Mesendoderm (in vitro differentiated cells): Measurements from ENCODE around the gene MRTFA.

ENCODE experiments used
- DNase-seq: peaks from one replicate; pipeline ENCODE4 v3.0.0; 2013
- H2AK5ac ChIP-seq: 2 replicates; pipeline ENCODE4 v1.6.1; 2013; ENCODE audit warnings: low read length, inconsistent platforms
- H2BK120ac ChIP-seq: 2 replicates; pipeline ENCODE4 v1.6.1; 2013; ENCODE audit warnings: low read depth, mild to moderate bottlenecking, low read length, moderate library complexity, mixed read lengths
- H2BK15ac ChIP-seq: replicated peaks from 2 replicates; pipeline ENCODE4 v1.6.1; 2013; ENCODE audit warnings: low read depth, mild to moderate bottlenecking, moderate library complexity
- H2BK5ac ChIP-seq: 2 replicates; pipeline ENCODE4 v1.6.1; 2013; ENCODE audit warnings: low read length, inconsistent platforms
- H3K18ac ChIP-seq: 2 replicates; pipeline ENCODE4 v1.6.1; 2013; ENCODE audit warnings: mild to moderate bottlenecking, low read length, mixed read lengths
- H3K23ac ChIP-seq: one replicate; pipeline ENCODE4 v1.6.1; 2013; ENCODE audit warnings: low read length
- H3K27ac ChIP-seq: 2 replicates; pipeline ENCODE4 v1.5.1; 2013; ENCODE audit warnings: low read depth, mild to moderate bottlenecking, inconsistent platforms, low read length, moderate library complexity
- H3K27me3 ChIP-seq: 2 replicates; pipeline ENCODE4 v1.6.1; 2013; ENCODE audit warnings: low read length, control low read depth, mild to moderate bottlenecking, inconsistent platforms; ENCODE audit not compliant: insufficient read depth, poor library complexity
- H3K36me3 ChIP-seq: 2 replicates; pipeline ENCODE4 v1.6.1; 2013; ENCODE audit warnings: low read length, inconsistent platforms; ENCODE audit not compliant: control insufficient read depth, insufficient read depth
- H3K4ac ChIP-seq: one replicate; pipeline ENCODE4 v1.6.1; 2013; ENCODE audit warnings: low read depth, mild to moderate bottlenecking, low read length, moderate library complexity
- H3K4me1 ChIP-seq: 2 replicates; pipeline ENCODE4 v1.6.1; 2013; ENCODE audit warnings: low read depth, low read length, inconsistent platforms; ENCODE audit not compliant: control insufficient read depth
- H3K4me2 ChIP-seq: 2 replicates; pipeline ENCODE4 v1.6.1; 2013; ENCODE audit warnings: low read length
- H3K4me3 ChIP-seq: 2 replicates; pipeline ENCODE4 v1.5.1; 2013; ENCODE audit warnings: mild to moderate bottlenecking, low read length
- H3K56ac ChIP-seq: one replicate; pipeline ENCODE4 v1.6.1; 2013; ENCODE audit warnings: low read length
- H3K79me1 ChIP-seq: 2 replicates; pipeline ENCODE4 v1.6.1; 2013; ENCODE audit warnings: low read length, inconsistent platforms
- H3K79me2 ChIP-seq: 2 replicates; pipeline ENCODE4 v1.6.1; 2013; ENCODE audit warnings: mild to moderate bottlenecking, low read length; ENCODE audit not compliant: control insufficient read depth, insufficient read depth
- H3K9ac ChIP-seq: 2 replicates; pipeline ENCODE4 v1.6.1; 2013; ENCODE audit warnings: low read length, inconsistent platforms
- H4K5ac ChIP-seq: one replicate; pipeline ENCODE4 v1.6.1; 2013; ENCODE audit warnings: low read length
- H4K8ac ChIP-seq: one replicate; pipeline ENCODE4 v1.6.1; 2013; ENCODE audit warnings: low read depth, mild to moderate bottlenecking, control low read depth, low read length, moderate library complexity
- WGBS: extraction: QIAGEN DNeasy Blood & Tissue Kit; methylation state at CpG from one replicate; pipeline ENCODE4 v1.1.7; 2013; ENCODE audit warnings: low lambda C conversion rate, missing lambda C conversion rate; ENCODE audit not compliant: insufficient coverage; ENCODE audit errors: extremely low coverage; 5-methylcytosine and 5-hydroxymethylcytosine counted together

Gene MRTFA

DNA sequence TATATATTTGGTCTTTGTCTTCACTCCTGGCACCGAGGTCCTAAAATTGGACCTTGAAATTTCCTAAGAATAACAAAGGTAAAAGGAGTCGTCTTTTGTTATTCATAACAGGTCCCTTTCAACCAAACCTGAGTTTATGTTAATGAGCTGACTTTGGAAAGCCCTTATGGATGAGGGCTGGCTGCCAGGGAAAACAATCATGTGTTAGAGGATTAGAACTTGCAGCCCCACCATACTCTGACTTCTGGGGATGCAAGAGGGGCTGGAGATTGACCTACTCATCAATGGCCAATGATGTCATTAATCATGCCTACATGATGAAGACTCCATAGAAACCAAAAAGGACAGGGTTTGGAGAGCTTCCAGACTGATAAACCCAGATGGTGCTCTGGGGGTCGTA is 118.9 kb downstream of the MRTFA start:
- Histone ChIP-seq H3K27me3 (no peaks in the 10 kb centered on the region), H3K23ac (no peak overlapping the region), H3K56ac (no peak overlapping the region), H3K79me2 (no peaks in the 10 kb centered on the region), H3K79me1 (peaks cover 3% of the 10 kb centered on the region), H3K4me3 (no peak overlapping the region), H2AK5ac (no peak overlapping the region), H4K8ac (no peak overlapping the region), H3K18ac (no peak overlapping the region), H3K4me1 (peaks cover 2% of the 10 kb centered on the region), H3K9ac (no peak overlapping the region), H4K5ac (no peak overlapping the region), H2BK15ac (no peak overlapping the region), H3K4ac (no peak overlapping the region), H3K36me3 (no peaks in the 10 kb centered on the region), H3K4me2 (no peak overlapping the region), H2BK5ac (no peak overlapping the region), H2BK120ac (no peak overlapping the region), H3K27ac (no peak overlapping the region)
- no CpG with 5 or more reads among the region's 3 CpGs for WGBS
- DNase-seq: no peak

DNA sequence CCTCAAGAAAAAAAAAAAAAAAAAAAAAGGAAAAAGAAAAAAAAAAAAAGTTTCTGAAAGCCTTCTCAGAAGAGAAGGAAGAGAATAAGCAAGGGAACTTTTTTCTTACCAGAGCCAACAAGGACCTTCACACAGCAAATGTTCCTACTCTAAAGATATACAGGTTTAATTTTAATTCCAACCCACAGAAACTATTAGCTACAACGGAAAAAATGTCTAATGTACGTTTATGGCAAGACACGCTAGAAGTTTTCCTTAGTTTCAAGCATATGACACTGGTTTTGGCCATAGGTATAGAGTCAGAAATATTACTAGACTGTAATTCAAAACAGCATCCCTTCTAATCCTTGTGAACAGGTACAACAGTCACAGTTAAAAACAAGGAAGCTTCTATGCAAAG is 120.1 kb downstream of the MRTFA start:
- Histone ChIP-seq H3K23ac (no peak overlapping the region), H2BK120ac (no peak overlapping the region), H3K27me3 (no peaks in the 10 kb centered on the region), H2AK5ac (no peak overlapping the region), H3K4me1 (peaks cover 2% of the 10 kb centered on the region), H3K18ac (no peak overlapping the region), H3K4me2 (no peak overlapping the region), H2BK15ac (no peak overlapping the region), H3K9ac (no peak overlapping the region), H2BK5ac (no peak overlapping the region), H3K36me3 (no peaks in the 10 kb centered on the region), H3K56ac (no peak overlapping the region), H3K4me3 (no peak overlapping the region), H3K79me1 (peaks cover 3% of the 10 kb centered on the region), H4K5ac (no peak overlapping the region), H3K79me2 (no peaks in the 10 kb centered on the region), H4K8ac (no peak overlapping the region), H3K27ac (no peak overlapping the region), H3K4ac (no peak overlapping the region)
- WGBS: no CpG with 5 or more reads among the region's 3 CpGs
- DNase-seq: no peak

DNA sequence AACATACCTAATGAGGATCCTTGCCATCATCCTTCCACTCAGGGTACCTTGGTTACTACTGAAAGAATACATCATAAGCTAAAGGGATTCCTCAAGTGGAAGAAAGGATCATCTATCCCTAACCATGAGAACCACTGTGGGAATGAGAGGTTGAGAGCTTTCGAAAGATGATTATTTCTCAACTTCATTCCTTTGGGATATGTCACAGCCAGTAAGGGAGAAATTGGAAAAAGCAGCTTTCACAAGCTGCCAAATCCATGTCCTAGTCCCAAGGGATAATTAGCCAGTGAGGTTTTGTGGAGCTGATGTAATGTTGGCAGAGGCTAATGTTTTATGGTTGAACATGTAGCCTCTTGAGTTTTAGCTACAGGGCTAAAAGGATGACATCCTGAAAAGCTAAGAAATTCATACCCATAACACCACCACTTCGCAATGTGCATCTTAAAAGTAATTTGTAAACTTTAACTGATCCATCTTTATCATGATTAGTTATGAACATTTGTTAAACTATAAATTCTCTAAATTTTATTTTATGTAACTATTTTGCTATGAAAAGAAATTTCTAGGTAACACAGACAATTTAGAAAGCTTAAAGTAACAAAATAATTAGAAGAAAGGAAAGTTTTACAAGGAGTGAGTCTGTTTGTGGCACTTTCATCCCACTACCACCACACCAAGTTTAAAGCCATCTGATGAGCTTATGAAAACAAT is 123.9 kb downstream of the MRTFA start:
- no peaks in the 10 kb centered on the region for H3K36me3 ChIP-seq
- H3K4ac ChIP-seq: no peak overlapping the region
- H3K27me3 ChIP-seq: no peaks in the 10 kb centered on the region
- WGBS: no CpG with 5 or more reads among the region's 2 CpGs
- H2BK120ac ChIP-seq: no peak overlapping the region
- H3K23ac ChIP-seq: no peak overlapping the region
- peak; percentile 62 for DNase-seq
- no peak overlapping the region for H3K4me2 ChIP-seq
- peaks cover 3% of the 10 kb centered on the region for H3K79me1 ChIP-seq
- H3K56ac ChIP-seq: no peak overlapping the region
- no peaks in the 10 kb centered on the region for H3K4me1 ChIP-seq
- H3K27ac ChIP-seq: no peak overlapping the region
- no peak overlapping the region for H3K9ac ChIP-seq
- no peak overlapping the region for H2BK15ac ChIP-seq
- no peak overlapping the region for H3K18ac ChIP-seq
- no peak overlapping the region for H4K5ac ChIP-seq
- no peak overlapping the region for H3K4me3 ChIP-seq
- H2AK5ac ChIP-seq: no peak overlapping the region
- H2BK5ac ChIP-seq: no peak overlapping the region
- no peak overlapping the region for H4K8ac ChIP-seq
- H3K79me2 ChIP-seq: no peaks in the 10 kb centered on the region

DNA sequence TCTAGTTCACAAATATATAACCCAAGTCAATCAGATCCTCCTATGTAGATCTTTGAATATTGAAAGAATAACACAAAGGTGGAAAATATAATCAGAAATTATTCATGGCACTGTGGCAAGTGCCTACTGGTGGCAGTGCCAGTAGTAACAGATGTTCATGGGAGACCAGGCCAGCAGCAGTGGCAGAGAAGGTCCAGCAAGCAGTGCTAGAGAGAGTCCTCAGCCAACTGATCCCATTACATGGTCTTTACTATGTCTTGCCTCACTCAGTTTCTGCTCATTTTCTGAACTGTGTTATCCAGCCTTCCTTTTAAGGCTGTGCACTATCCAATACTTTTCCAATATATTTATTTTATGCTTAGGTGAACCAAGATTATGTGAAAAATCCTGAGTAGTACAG is 124.9 kb downstream of the MRTFA start:
- no peak overlapping the region for H4K5ac ChIP-seq
- H3K4me1 ChIP-seq: no peaks in the 10 kb centered on the region
- no peak overlapping the region for H2BK15ac ChIP-seq
- no peak for DNase-seq
- H3K79me1 ChIP-seq: peaks cover 1% of the 10 kb centered on the region
- no peak overlapping the region for H4K8ac ChIP-seq
- no peak overlapping the region for H3K56ac ChIP-seq
- H2BK120ac ChIP-seq: no peak overlapping the region
- H3K36me3 ChIP-seq: no peaks in the 10 kb centered on the region
- no peak overlapping the region for H3K18ac ChIP-seq
- no peak overlapping the region for H3K23ac ChIP-seq
- H2AK5ac ChIP-seq: no peak overlapping the region
- no peak overlapping the region for H3K4ac ChIP-seq
- H3K4me3 ChIP-seq: no peak overlapping the region
- no peaks in the 10 kb centered on the region for H3K79me2 ChIP-seq
- no peak overlapping the region for H3K9ac ChIP-seq
- H3K27me3 ChIP-seq: no peaks in the 10 kb centered on the region
- no peak overlapping the region for H2BK5ac ChIP-seq
- no peak overlapping the region for H3K27ac ChIP-seq
- H3K4me2 ChIP-seq: no peak overlapping the region

DNA sequence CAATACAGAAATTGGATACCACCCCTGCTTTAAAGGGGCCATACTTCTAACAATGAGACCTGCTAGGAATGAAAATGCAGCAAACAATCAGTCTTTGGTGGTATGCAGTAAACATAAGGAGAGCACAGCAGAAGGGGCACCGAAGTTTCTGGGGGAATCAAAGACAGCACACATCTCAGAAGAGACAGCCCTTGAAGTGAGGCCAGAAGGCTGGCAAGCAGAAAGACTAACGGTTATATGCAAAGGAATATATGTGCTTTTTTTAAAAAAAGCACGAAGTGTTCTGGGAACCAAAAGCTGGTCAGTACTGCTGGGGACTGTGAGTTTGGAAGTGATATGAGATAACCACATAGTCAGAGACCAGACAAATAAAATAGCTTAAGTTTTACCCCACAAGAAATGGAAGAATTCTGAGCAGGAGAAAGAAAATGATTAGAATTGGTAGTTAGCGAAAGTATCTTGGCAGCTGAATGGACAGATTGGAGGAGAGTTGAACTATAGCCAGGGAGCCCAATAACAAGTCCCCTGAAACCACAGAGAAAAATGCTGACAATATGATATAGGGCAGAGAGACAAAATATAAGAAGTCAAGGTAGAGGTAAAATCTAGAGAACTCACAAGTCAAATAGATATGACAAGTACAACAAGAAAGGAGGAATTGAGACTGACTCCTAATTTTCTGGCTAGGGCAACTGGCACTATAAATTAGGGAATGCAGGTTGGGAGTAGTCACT is 125.7 kb downstream of the MRTFA start:
- H3K4ac ChIP-seq: no peak overlapping the region
- H3K56ac ChIP-seq: no peak overlapping the region
- H2AK5ac ChIP-seq: no peak overlapping the region
- H2BK5ac ChIP-seq: no peak overlapping the region
- no peak overlapping the region for H3K18ac ChIP-seq
- no peak overlapping the region for H2BK15ac ChIP-seq
- H3K79me1 ChIP-seq: peaks cover 1% of the 10 kb centered on the region
- H3K27ac ChIP-seq: no peak overlapping the region
- no peaks in the 10 kb centered on the region for H3K36me3 ChIP-seq
- no peak overlapping the region for H3K23ac ChIP-seq
- H3K9ac ChIP-seq: no peak overlapping the region
- no peak overlapping the region for H4K5ac ChIP-seq
- H3K4me1 ChIP-seq: no peaks in the 10 kb centered on the region
- no peak for DNase-seq
- no peak overlapping the region for H2BK120ac ChIP-seq
- no peak overlapping the region for H4K8ac ChIP-seq
- no peaks in the 10 kb centered on the region for H3K27me3 ChIP-seq
- WGBS: no CpG with 5 or more reads among the region's 4 CpGs
- H3K4me2 ChIP-seq: no peak overlapping the region
- H3K79me2 ChIP-seq: no peaks in the 10 kb centered on the region
- no peak overlapping the region for H3K4me3 ChIP-seq
